NT2/D1 (cell line): Measurements from ENCODE around the gene IQSEC1.

Experiments used
- SUZ12 ChIP-seq: IDR thresholded peaks from 2 replicates; pipeline ENCODE4 v1.6.1; 2011; ENCODE audit not compliant: insufficient read length, insufficient read depth; ENCODE audit errors: extremely low read depth
- YY1 ChIP-seq: IDR thresholded peaks from 2 replicates; pipeline ENCODE4 v1.6.1; 2011; ENCODE audit not compliant: insufficient read length, insufficient read depth
- ZNF274 ChIP-seq: IDR thresholded peaks from 2 replicates; pipeline ENCODE4 v1.6.1; 2011; ENCODE audit warnings: mild to moderate bottlenecking, low read depth, low read length

DNA sequence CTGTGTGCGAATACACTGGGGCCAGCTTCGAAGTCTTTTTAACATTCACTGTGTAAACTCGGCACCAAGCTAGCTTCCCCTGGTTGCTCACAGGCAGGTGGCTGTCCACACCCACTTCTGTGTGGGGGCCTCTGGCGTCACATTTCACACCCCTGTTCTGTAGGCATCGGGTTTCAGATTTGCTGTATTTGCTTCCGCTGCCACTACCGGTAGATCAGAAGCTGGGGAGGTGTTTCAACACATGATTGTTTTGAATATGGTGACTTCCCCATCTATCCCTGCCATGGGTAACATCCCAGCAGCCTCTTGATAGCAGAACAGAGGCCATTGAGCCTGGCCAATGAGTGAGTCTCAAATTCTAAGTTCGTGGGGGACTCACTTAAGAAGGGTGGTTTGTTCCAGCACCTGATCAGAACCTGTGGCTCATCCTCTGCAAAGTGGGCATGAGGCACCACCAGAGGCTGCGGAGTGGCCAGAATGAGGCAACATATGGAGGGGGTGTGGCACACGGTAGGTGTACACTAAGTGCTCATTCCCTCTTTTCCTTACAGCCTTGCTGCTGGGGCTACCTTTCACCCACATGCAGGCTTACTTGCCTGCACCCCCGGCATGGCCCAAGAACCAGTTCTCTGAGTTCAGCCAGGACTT, 61.5 kb downstream of the IQSEC1 start:
- TF ChIP-seq SUZ12 = no peak
- TF ChIP-seq ZNF274 = no peak
- no peak for TF ChIP-seq YY1
